Central memory CD8-positive, alpha-beta T cell (primary cell): ENCODE data around the gene TNFRSF19.

Experiments
- ATAC-seq: fragments of 150-1000 bp; cut with Tn5 transposase; replicated peaks from 2 replicates; pipeline ENCODE4 v1.10.0; 2022; ENCODE audit warnings: mild to moderate bottlenecking, moderate FRiP score, moderate number of reproducible peaks; ENCODE audit not compliant: poor library complexity, severe bottlenecking; ENCODE audit errors: extremely low read depth
- DNase-seq, 2 donors: peaks; one replicate each; pipeline ENCODE4 v3.0.0; 2021; ENCODE audit warnings: low spot score in 2 of 2
- H3K27ac Mint-ChIP-seq: one replicate; pipeline ENCODE4 v1.8.0; 2022; ENCODE audit warnings: low read depth, mild to moderate bottlenecking, moderate library complexity, mixed read lengths
- H3K27me3 Mint-ChIP-seq: one replicate; pipeline ENCODE4 v1.8.0; 2022; ENCODE audit warnings: mixed read lengths
- H3K36me3 Mint-ChIP-seq: one replicate; pipeline ENCODE4 v1.8.0; 2022; ENCODE audit warnings: mild to moderate bottlenecking, moderate library complexity, mixed read lengths; ENCODE audit not compliant: insufficient read depth
- H3K4me1 Mint-ChIP-seq: one replicate; pipeline ENCODE4 v1.8.0; 2022; ENCODE audit warnings: mixed read lengths
- H3K4me3 Mint-ChIP-seq: one replicate; pipeline ENCODE4 v1.8.0; 2022; ENCODE audit warnings: mild to moderate bottlenecking, moderate library complexity, mixed read lengths
- H3K9me3 Mint-ChIP-seq: one replicate; pipeline ENCODE4 v1.8.0; 2022; ENCODE audit warnings: mixed read lengths

Gene TNFRSF19

GRCh38 chr13:23679220-23679619 lies 109.0 kb downstream of the TNFRSF19 start:
- ATAC-seq: no peak
- H3K4me3 Mint-ChIP-seq: no peak overlapping the region
- H3K27me3 Mint-ChIP-seq: peaks cover 34% of the 10 kb centered on the region
- no peak for DNase-seq
- H3K9me3 Mint-ChIP-seq: no peaks in the 10 kb centered on the region
- H3K36me3 Mint-ChIP-seq: no peaks in the 10 kb centered on the region
- no peak overlapping the region for H3K27ac Mint-ChIP-seq
- no peaks in the 10 kb centered on the region for H3K4me1 Mint-ChIP-seq

GRCh38 chr13:23680845-23681669 lies 110.8 kb downstream of the TNFRSF19 start:
- DNase-seq: no peak
- no peaks in the 10 kb centered on the region for H3K9me3 Mint-ChIP-seq
- H3K27me3 Mint-ChIP-seq: peaks cover 40% of the 10 kb centered on the region
- no peaks in the 10 kb centered on the region for H3K36me3 Mint-ChIP-seq
- no peak overlapping the region for H3K4me3 Mint-ChIP-seq
- no peaks in the 10 kb centered on the region for H3K4me1 Mint-ChIP-seq
- ATAC-seq: no peak
- H3K27ac Mint-ChIP-seq: no peak overlapping the region

DNA sequence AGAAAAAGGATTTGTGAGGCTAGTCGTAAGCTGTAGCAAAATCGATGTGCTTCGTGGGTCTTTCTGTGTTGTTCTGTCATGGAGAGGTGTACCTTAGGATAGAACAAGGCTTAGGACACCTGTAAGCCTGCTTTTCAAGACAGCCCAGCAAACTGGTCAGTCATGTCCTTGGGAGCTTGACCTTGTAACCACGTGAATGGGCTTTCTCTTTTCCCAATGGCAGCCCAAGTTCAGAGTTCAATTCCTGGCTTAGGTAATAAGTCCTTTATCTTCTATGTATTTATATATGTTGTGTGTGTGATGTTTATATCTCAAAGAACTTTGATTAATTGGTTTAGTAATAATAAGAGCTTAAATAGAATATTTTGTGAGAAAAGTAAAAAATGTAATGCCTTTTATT lies 112.9 kb downstream of the TNFRSF19 start:
- DNase-seq: no peak
- Mint-ChIP-seq H3K9me3 (no peaks in the 10 kb centered on the region), H3K36me3 (no peaks in the 10 kb centered on the region), H3K27me3 (peaks cover 49% of the 10 kb centered on the region), H3K4me3 (no peak overlapping the region), H3K4me1 (no peaks in the 10 kb centered on the region), H3K27ac (no peak overlapping the region)
- ATAC-seq: no peak

DNA sequence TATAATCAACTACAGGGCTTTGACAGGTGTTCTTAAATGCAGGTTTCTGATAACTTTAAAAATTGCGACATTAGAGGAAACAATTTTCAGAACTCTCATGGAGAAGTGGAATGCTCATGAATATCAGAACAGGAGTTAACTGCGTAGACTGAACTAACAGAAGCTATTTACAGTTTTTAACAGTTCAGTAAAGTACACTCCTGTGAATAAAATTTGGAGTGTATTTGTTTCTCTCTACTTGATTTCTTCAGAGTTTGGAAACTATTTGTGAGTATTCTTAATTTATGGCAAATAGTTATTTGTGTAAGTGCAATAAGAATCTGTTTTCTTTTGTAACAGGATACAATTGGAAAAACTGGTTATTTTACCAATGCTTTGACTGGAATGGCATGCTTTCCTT lies 114.4 kb downstream of the TNFRSF19 start:
- DNase-seq: no peak
- no peak for ATAC-seq
- no peak overlapping the region for H3K4me3 Mint-ChIP-seq
- H3K4me1 Mint-ChIP-seq: no peaks in the 10 kb centered on the region
- peaks cover 41% of the 10 kb centered on the region for H3K27me3 Mint-ChIP-seq
- H3K27ac Mint-ChIP-seq: no peak overlapping the region
- no peaks in the 10 kb centered on the region for H3K9me3 Mint-ChIP-seq
- H3K36me3 Mint-ChIP-seq: peaks cover 3% of the 10 kb centered on the region

- no peak for ATAC-seq
- no peak for DNase-seq
- H3K4me3 Mint-ChIP-seq: no peak overlapping the region
- peaks cover 34% of the 10 kb centered on the region for H3K27me3 Mint-ChIP-seq
- H3K4me1 Mint-ChIP-seq: no peaks in the 10 kb centered on the region
- H3K27ac Mint-ChIP-seq: no peak overlapping the region
- H3K9me3 Mint-ChIP-seq: no peaks in the 10 kb centered on the region
- H3K36me3 Mint-ChIP-seq: peaks cover 3% of the 10 kb centered on the region
Measured at GRCh38 chr13:23685416-23685815, 115.2 kb downstream of the TNFRSF19 start.

- Mint-ChIP-seq H3K27me3 (peaks cover 18% of the 10 kb centered on the region), H3K36me3 (peaks cover 3% of the 10 kb centered on the region), H3K4me1 (no peaks in the 10 kb centered on the region), H3K4me3 (no peak overlapping the region), H3K9me3 (no peaks in the 10 kb centered on the region), H3K27ac (no peak overlapping the region)
- no peak for ATAC-seq
- no peak for DNase-seq
Measured at GRCh38 chr13:23686948-23687347, 116.7 kb downstream of the TNFRSF19 start.

DNA sequence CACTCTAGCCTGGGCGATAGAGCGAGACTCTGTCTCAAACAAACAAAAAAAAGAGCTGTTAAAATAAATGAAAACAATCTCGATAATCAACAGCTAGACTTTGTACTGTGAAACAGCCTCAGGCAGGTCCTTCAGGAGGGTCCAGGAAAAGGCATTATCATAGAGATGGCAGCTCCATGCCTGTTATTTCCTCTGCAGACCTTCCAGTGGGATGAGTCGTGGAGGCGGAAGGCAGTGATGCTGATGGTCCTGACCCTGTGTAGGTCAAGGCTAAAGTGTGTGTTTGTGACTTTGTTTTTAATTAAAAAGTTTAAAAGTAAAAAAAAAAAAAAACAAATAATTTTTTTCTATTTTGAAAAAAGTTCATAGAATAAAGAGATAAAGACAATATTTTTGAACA lies 117.4 kb downstream of the TNFRSF19 start:
- H3K27ac Mint-ChIP-seq: no peak overlapping the region
- ATAC-seq: no peak
- peaks cover 3% of the 10 kb centered on the region for H3K36me3 Mint-ChIP-seq
- H3K4me1 Mint-ChIP-seq: no peaks in the 10 kb centered on the region
- peaks cover 16% of the 10 kb centered on the region for H3K27me3 Mint-ChIP-seq
- H3K4me3 Mint-ChIP-seq: no peak overlapping the region
- no peaks in the 10 kb centered on the region for H3K9me3 Mint-ChIP-seq
- no peak for DNase-seq

- no peaks in the 10 kb centered on the region for H3K4me1 Mint-ChIP-seq
Measured at GRCh38 chr13:23688336-23688735, 118.1 kb downstream of the TNFRSF19 start.

DNA sequence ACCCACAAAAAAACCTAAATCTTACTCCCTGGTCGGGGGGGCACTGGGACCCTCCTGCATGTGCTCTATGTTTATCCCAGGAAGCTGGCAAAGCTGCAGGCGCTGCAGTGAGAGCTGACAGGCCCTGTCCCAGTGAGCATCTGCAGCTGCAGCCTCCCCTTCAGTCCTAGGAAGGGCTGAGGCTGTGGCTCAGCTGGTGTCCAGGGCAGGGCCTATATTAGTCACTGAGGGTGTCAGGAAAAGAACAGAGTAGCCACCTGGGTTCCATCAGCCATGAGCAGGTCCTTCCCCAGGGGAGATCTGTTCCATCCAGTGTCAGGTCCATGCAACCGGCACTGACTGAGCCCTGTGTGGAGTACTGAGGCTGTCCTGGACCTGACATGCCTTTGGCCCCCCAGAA lies 120.5 kb downstream of the TNFRSF19 start:
- peaks cover under 1% of the 10 kb centered on the region for H3K4me1 Mint-ChIP-seq
- no peak overlapping the region for H3K4me3 Mint-ChIP-seq
- no peaks in the 10 kb centered on the region for H3K9me3 Mint-ChIP-seq
- ATAC-seq (no peak), DNase-seq (no peak)
- peaks cover 4% of the 10 kb centered on the region for H3K36me3 Mint-ChIP-seq
- peaks cover 13% of the 10 kb centered on the region for H3K27me3 Mint-ChIP-seq
- H3K27ac Mint-ChIP-seq: no peak overlapping the region

More at GRCh38 chr13:23688336-23688735, 118.1 kb downstream of the TNFRSF19 start:
- H3K4me3 Mint-ChIP-seq: no peak overlapping the region
- no peak for ATAC-seq
- H3K36me3 Mint-ChIP-seq: peaks cover 3% of the 10 kb centered on the region
- H3K27me3 Mint-ChIP-seq: peaks cover 16% of the 10 kb centered on the region
- H3K27ac Mint-ChIP-seq: no peak overlapping the region
- H3K9me3 Mint-ChIP-seq: no peaks in the 10 kb centered on the region
- no peak for DNase-seq

DNA sequence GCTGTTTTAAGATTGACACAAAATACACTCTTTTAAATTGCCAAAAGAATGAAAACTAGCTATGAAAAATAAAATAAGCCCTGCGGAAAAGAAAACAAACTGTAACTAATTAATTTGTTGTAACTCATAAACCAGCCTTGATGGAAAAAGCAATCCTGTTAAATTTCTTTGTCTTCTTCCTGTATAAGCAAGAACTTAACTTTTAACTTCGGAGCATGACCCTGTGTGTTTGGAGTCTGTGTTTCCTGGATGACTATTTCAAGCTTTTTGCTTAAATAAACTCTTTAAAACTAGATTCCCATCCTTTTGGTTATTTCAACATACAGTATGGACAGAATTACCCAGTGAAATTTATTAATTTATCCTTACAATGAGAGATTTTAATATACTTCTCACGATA lies 122.6 kb downstream of the TNFRSF19 start:
- Mint-ChIP-seq H3K4me1 (peaks cover 17% of the 10 kb centered on the region), H3K4me3 (no peak overlapping the region), H3K9me3 (no peaks in the 10 kb centered on the region), H3K27me3 (no peaks in the 10 kb centered on the region), H3K27ac (no peak overlapping the region), H3K36me3 (peaks cover 4% of the 10 kb centered on the region)
- DNase-seq (no peak), ATAC-seq (no peak)

DNA sequence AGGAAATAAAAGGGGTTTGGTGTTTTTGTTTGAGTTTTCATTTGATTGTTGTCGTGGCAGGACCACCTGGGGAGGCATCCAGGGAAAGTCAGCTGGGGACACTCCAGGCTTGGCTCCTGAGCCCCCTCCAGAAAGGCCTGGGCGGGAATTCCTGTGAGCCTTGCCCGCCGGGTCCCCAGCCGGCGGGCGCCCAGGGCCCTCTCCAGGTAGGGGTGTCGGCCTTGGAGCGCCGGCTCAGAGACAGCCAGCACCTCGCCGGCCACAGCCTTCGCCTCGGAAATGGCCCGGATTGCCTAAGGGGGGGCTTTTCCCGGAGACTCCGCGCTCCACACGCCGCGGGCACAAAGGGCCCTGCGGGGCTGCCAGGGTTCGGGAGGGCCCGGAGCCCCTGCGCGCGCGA lies 125.0 kb downstream of the TNFRSF19 start:
- Mint-ChIP-seq H3K4me3 (peak overlapping the region; percentile 17), H3K27me3 (peaks cover under 1% of the 10 kb centered on the region), H3K36me3 (peaks cover 2% of the 10 kb centered on the region), H3K4me1 (peaks cover 18% of the 10 kb centered on the region), H3K9me3 (no peaks in the 10 kb centered on the region), H3K27ac (no peak overlapping the region)
- ATAC-seq: no peak
- no peak for DNase-seq

- peaks cover 7% of the 10 kb centered on the region for H3K27me3 Mint-ChIP-seq
- peak overlapping the region; percentile 62 for H3K4me3 Mint-ChIP-seq
- DNase-seq (peak; percentile 22 to 29), ATAC-seq (peak; percentile 82)
- H3K4me1 Mint-ChIP-seq: peaks cover 18% of the 10 kb centered on the region
- H3K9me3 Mint-ChIP-seq: no peaks in the 10 kb centered on the region
- H3K36me3 Mint-ChIP-seq: peaks cover 2% of the 10 kb centered on the region
- peak overlapping the region; percentile 89 for H3K27ac Mint-ChIP-seq
Measured at GRCh38 chr13:23695711-23696464, 125.7 kb downstream of the TNFRSF19 start.

GRCh38 chr13:23696610-23697009 lies 126.4 kb downstream of the TNFRSF19 start:
- Mint-ChIP-seq H3K27ac (peak overlapping the region; percentile 89), H3K4me1 (peaks cover 18% of the 10 kb centered on the region), H3K36me3 (peaks cover 2% of the 10 kb centered on the region), H3K9me3 (no peaks in the 10 kb centered on the region), H3K4me3 (peak overlapping the region; percentile 62), H3K27me3 (peaks cover 14% of the 10 kb centered on the region)
- ATAC-seq (no peak), DNase-seq (no peak)
